HG02870 (cell line): ENCODE results near the gene DAAM1.
A peak's percentile ranks its signal among the peaks of the same experiment; 100 is the strongest.

Experiments used
- ATAC-seq: cut with Tn5 transposase; IDR thresholded peaks from one replicate; pipeline ENCODE4 v1.9.1; 2021; ENCODE audit warnings: mild to moderate bottlenecking, moderate library complexity; ENCODE audit not compliant: unreplicated experiment

Gene DAAM1

DNA sequence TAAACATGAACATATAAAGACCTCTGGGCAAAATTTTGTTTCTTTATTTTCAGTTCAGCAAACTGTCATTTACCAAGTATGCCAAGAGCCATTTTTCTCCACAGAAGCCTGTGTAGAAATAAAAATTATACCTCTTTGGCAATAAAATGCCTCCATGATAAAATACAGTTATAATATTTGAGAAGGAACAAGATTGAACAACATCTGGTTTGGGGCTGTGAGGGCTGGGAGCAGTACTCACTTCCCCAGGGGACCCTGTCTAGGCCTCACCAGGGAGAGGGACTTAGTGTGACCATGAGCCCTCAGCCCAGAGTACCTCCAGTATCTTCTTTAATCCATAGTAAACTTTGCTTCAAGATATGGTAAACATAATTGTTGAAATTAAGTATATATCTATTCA, 65.1 kb downstream of the DAAM1 start:
- no peak for ATAC-seq

DNA sequence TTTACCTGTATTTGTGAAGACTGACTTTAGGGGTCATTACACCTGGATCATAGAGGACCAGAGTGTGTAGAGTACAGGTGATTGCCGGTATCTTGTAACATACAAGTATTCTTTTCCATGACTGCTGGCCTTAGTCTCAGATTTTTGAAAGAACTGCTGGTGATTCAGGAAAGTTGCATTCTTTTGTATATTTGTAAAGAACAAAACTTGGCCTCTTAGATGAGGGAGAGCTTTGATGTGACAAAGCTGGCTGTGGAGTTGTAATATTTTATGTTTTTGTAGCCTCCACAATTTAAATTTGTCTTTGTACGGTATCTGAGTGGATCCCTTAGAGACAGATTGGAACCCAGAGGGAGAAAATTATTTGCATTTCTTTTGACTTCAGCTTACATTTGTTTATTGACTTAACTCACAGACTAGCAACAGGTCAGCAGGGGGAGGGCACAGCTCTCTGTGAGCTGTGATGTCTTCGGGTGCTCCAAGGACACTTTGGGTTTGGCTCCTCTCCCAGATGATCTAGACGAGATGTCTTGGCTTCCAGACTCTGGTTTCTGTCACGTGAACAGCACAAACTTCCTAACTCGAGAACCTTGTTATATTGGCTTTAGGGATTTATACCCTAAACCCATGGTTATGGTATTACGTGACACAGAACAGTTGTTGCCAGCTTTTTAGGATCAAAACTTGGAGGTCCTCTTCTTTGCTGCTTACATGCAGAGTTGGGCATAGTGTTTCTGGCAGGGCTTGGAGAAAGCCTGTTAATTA, 65.9 kb downstream of the DAAM1 start:
- ATAC-seq, result no peak

DNA sequence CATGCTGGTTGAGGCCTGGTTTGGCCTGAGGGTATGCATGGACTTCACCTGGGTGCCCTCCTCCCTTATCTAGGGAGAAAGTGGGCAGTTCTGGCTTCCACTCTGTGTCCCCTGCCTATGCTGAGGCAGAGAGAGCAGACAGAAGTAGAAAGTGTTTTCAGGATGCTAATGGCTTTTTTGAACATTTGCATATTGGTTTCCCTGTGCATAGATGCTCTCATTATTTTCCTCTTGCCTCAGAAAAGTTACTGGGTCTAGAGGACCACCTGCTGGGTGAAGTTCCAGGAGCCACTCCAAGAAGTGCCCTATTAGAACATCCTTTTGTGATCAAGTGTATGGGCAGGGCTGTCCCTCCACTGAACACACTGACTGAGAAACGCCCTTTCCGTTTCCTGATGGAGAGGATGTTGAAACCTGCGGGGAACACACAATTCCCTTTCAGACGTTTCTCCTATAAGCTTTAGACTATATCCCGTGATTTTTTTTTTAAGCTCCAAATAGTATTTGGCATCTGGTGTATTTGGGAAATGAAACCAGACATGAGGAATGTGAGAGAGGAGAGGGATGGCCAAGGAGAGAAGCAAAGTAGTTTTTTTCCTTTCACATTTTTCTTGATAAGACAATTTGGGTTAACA, 66.6 kb downstream of the DAAM1 start:
- peak; percentile 82 for ATAC-seq

DNA sequence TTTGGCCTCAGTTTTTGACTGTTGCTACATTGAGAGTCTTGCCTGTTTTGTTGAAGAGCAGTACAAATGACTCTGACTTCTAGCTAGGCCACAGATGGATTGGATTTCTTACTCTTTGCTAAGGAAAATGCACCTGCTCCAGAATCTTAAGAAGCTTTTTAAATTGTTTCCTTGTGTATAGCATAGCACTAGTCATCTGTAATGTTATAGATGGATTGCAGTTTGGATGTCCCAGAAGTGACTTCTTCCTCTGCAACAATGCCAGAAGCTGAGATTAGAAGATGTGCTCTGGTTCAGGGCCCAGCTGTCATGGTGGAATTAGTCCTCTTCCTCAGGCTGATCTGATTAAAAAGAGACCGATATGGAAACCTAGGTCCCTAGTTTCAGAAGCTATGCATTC, 67.9 kb downstream of the DAAM1 start:
- no peak for ATAC-seq

DNA sequence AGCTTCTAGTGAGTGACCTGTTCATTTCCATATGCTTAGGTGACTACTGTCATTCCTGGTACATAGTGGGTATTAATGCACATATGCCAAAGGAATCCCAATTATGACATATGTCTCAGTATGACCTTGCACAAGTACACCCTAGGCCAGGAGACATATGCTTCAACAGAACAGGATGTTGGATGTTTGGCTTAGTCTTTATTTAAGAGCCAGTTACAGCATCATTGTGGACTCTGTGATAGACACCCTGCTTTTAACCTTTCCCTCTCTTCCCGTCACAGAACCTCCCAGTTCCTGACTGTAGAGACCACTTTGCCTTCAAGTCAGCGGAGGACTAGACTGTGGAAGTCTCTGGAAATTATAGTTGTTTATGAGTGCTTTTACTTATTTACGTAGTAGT, 72.9 kb downstream of the DAAM1 start:
- no peak for ATAC-seq

DNA sequence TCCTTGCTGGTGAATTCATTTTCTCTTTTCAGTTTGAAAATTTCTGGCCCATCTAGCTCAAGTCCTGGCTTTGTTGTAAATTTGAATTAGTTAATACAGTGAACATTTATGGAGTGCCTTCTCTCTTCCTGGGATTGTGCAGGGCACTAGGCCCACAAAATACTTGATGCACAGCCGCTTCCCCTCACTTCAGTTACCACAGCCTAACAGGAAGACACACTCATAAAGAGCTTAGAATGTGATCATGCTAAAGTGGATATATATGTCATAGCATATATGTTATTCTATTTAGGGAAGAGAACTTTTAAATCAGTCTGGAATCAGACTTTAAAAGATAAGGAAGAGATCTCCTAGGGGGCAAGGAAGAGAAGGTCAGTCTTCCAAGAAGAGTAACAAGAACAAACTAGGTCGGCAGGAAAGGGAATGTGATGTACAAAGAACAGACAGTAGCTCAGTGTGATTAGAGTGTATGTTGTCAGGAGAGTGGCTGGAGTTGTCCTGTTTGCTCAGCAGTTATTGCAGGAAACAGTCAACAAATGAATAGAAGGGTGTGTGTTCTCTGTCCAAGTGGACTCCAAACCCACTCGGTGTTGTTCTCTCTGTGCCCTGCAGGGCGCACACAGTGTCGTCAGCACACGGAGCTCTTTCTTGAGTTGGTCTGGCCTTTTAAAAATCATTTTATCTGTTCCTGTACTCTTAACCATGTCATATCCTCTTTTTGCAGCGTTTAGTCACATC, 74.4 kb downstream of the DAAM1 start:
- no peak for ATAC-seq

DNA sequence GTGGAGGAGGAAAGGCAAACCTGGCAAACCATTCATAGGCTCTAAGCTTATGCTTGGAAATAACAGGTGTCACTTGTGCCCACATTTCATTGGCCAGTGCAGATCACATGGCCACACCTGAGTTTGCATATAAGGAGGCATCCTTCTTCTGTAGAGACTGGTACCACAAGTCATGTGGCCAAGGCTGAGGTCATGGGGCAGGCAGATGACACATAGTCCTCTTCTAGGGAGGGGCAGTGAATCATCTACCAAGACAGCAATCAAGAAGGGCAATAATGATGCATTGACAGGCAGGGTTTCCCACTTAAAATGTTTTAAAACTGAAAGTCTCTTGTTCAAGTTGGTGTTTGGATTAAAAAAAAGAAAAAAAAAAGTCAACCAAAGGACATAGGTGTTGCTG, 77.3 kb downstream of the DAAM1 start:
- ATAC-seq, result no peak

DNA sequence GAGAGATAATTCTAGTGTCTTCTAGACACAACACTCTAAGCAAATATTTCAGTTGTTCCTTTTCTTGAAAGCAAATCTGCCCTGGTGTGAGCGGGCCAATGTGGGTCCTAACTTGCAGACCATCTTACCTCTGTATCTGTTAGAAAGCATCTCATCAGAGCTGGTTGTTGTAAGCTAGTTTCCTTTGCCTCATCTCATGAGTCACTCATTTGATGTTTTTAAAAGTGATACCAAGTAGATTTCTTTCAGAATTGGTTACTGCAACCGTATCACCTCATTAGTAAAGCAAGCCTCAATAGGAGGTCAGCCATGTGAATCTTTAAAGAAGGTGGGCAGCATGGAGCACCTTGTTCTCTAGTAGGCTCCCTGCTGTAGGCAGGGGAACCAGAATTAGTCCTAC, 78.6 kb downstream of the DAAM1 start:
- ATAC-seq, result no peak

DNA sequence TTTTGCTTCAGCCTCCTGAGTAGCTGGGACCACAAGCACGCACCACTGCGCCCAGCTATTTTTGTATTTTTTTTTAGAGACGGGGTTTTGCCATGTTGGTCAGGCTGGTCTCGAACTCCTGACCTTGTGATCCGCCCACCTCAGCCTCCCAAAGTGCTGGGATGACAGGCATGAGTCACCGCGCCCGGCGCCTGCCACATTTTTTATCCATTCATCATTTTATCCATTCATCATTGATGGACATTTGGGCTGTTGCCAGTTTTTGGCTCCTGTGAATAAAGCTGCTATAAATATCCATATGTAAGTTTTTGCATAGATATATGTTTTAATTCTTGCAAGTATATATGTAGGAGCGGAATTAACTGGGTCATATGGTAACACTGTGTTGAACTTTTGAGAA, 79.5 kb downstream of the DAAM1 start:
- no peak for ATAC-seq

DNA sequence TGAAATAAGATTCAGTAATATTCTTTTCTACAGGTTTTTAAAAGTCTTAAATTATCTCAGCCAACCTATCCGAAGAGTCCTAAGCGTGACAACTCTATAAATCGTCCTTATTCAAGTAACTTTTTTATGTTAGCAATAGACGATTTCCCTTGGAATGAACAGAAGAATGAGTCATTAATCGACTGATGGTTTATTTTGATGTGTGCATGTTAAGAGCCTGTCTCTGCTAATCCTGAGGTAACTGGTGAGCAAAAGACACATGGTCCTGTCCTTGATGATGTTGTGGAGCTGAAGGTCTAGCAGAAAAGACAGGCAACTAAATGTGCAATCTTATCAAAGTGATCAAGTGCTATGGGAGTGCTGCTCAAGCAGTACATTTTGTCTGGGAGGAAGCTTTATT, 80.4 kb downstream of the DAAM1 start:
- no peak for ATAC-seq

DNA sequence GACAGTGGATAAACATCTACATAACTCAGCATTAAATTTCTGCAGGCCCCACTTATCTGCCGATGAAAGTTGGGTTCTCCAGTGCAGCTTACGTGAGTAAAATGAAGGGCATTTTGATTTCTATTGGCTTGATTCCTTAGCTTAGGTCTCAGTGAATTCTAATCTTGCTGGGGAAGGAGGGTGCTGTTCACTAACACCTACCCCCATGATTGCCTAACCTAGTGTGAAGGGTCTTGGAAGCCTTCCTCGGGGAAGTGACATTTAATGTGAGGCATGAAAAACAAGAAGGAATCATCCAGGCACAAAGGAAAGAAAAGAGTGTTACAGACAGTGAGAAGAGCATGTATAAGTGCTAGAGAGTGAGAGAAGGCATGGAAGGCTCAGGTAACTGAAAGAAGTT, 81.0 kb downstream of the DAAM1 start:
- ATAC-seq, result no peak

DNA sequence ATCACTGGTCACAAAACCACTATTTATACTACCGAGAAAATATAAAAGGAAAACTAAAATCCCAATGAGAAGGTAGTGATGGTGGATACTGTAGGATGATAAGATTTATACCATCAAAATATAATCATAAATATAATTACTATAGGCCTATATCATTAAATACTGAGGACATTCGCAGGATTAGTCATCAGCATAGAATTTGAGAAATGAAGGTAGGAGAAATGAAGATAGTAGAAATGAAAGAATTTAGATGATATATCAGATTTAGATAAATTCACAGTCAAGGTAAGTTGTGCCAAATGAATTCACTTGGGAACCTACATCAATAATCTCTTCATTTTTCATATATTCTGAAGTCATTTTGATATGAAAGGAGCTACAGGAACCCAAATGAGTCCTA, 82.8 kb downstream of the DAAM1 start:
- ATAC-seq, result no peak

DNA sequence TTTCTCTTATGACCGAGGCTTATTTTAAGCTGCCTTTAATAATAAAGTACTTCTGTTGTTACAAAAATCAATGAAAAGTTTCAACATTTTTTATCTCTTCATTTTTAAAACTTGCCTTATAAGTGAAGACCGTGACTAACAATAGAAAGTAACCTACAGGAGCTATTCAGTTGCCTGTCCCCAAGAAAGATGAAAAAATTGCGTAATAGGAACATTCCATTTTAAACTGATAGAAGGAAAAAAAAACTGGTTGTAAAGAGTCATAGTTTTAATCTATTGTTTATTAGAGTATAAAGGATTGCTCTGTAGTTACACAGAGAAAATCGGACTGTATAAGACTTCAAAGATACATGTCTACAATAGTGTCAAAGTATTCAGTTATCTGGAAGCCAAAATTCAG, 83.3 kb downstream of the DAAM1 start:
- ATAC-seq, result no peak

DNA sequence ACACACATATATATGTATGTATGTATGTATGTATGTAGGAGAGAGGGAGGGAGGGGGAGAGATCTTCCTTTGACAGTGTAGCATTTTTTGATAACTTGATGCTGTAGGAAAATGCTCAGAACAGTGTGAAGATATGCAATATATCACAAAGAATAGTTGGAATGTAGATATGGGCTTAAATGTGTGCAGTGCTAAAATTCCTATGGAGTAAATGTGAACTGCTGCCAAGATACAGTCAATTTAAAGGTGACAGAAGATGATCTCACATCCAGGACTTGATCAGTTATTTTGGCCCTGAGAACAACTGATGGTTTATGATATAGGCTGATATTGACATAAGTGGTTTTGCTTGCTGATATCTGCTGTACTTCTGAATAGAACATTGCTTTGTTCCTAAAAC, 84.2 kb downstream of the DAAM1 start:
- no peak for ATAC-seq

DNA sequence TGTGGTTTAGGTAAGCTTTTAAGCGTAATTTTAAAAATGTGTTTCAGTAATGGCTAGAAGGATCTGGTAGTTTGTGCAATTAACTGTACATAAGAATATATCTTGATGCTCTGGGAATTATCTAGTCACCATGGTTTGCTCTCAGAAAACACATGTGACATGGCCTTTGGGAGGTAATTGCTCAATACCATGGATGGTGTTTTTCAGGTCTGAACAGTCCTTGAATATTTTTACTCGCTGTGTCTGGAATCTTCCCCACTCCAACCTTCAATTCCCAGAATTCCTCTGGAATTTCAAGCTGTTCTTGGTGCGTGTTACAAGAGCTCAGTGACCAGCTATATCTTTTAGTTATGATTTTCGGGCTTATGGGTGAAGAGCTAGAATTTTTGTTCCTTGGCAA, 85.3 kb downstream of the DAAM1 start:
- ATAC-seq, result no peak

DNA sequence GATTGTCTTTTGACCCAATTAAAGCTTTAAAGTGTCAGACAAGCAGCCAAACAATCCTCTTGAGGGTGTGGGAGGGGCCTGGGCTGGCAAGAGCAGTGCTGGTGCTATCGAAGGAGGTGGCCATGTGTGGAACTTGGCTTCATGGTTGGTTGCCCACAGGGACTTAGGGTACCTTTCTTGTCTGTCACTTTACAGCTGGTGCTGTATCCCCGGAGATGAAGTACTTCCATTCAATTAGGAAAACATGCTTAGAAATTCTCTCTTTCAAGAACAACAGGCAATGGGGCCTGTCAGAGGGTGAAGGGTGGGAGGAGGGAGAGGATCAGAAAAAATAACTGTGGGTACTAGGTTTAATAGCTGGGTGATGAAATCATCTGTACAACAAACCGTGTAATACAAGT, 86.5 kb downstream of the DAAM1 start:
- no peak for ATAC-seq

DNA sequence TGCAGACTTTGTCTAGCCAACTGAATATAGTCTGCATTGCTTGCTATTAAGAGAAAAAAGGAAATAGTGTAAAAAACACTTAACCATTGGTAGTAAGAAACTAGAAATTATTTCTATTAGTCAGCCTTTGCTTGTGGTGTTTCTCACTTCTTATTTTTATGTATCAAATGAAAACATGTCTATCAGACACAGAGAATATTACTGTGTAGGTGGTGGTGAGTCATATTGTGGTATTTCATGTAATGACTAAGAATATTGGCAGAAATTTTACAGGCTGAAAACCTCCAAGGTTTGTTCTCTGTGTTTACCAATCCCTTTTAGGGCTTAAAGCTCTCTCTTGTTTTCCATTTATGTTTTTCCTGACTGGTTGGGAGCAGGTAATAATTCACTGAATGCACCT, 87.2 kb downstream of the DAAM1 start:
- peak; percentile 95 for ATAC-seq

DNA sequence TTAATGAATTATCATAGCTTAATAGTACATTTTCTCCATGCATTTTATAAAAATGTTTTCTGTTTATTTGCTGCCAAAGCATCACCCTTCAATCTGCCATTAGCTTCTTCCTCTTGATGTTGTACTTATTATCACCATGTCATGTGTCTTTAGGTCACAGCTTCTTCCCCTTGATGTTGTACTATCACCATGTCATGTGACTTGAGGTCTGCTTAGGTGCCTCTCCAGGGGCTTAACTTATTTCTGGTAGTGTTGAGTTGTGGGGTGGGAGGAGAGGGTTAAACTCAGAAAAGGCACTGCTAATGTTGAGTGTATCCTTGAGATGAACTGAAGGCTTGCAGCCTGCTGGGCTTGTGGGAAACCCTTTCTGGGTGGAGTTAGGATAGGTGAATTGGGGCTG, 87.8 kb downstream of the DAAM1 start:
- no peak for ATAC-seq

DNA sequence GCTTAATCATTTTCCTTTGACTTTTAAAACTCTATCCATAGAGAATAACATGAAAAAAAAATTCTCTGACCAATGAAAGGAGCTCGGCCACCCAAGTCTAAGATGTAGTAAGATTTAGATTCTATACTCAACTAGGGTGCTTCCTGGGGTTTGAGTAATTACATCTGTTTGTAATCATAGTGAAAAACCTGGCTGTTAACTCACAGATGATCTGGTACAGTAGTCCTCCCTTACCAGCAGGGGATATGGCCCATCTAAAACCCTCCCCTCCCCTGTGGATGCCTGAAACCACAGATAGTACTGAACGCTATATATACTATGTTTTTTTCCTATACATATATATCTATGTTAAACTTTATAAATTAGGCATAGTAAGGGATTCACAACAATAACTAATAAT, 89.2 kb downstream of the DAAM1 start:
- no peak for ATAC-seq

DNA sequence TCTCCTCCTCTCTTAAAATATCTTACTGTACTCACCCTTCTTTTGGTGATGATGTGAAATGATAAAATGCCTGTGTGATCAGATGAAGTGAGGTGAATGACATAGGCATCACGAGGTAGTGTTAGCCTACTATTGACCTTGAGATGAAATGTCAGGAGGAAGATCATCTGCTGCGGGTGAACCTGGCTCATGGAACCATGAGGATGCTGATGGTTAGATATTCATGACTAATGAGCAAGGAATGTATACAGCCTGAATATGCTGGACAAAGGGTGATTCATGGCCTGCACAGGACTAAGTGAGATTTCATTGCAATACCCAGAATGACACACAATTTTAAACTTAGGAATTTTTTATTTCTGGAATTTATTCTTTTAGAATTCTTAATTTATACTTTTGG, 89.6 kb downstream of the DAAM1 start:
- no peak for ATAC-seq

DNA sequence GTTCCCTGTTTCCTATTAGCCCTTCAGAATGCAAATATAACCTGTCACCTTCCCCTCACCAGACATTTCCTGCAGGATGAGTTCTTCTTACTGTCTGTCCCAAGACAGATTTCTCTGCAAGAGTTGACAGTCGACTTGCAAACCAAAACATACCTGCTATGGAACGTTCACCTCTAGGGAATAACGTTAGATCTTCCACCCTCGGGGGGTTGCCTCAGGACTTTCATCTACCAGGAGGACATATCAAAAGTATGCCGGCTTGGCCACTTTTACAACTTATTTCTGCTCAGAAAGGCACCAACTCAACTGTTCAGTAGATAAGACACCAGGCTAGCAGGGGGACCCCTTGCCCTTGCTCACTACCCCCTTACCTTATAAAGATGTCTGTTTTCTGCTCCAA, 92.5 kb downstream of the DAAM1 start:
- no peak for ATAC-seq
